ENCODE measurements around the gene PTGER3.
"Not testable (repeated sequence)": the region's sequence is repeated elsewhere in the genome, so short reads cannot be mapped to it uniquely, and the experiment has no call there.

The PTGER3 gene

GRCh38 chr1:71002709-71003475 lies 44.7 kb downstream of the PTGER3 start:
- DNase-seq (ENCODE audit: low spot score): no peak

- DNase-seq (ENCODE audit: low spot score): no peak
Observed at GRCh38 chr1:71001624-71002023, 46.0 kb downstream of the PTGER3 start.

- DNase-seq (ENCODE audit: low spot score): no peak
Observed at GRCh38 chr1:70997793-70998192, 49.8 kb downstream of the PTGER3 start.

DNA sequence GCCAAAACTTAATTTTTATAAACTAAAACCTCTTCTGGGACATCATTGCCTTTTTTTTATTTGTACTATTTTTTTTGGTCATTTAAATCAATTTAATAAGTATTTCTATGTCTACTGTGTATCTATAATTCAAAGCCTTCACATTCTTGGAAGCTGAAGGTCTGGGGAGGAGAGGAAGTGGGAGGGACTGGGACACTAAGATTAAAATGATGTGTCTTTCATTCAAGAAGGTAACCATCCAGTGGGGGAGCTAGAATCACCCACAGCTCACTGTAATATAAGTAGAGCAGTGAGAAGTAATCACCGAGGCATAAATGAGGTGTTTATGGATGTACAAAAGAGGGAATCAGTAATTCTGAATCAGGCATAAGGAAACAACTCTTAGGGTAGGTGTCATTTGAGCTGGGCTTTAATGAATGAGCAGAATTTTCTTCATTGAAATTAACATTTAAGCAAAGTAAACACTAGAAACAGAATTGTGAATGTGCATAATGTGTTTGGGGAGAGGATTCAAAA lies 52.8 kb downstream of the PTGER3 start:
- DNase-seq (ENCODE audit: low spot score): no peak

DNA sequence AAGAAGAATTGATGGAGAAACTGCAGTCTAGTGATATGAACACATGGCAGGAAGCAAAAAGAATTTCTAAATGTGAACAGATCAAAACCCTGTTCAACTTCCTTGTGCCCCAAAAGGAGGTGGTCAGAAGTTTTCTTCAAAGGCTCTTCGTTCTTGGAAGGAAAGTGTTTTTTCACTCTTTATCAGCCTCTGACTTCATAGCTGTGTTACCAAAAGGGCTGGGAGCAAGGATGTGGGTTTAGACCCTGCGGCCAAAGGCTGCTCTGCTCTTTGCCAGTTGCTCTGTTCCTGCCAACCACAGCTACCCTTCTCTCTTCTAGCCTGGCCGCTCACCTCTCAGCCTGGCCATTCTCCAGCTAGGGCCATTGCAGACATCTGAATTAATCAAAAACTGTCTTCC lies 53.8 kb downstream of the PTGER3 start:
- DNase-seq (ENCODE audit: low spot score): no peak

- no peak for DNase-seq (ENCODE audit: low spot score)
Observed at GRCh38 chr1:70992521-70992920, 55.1 kb downstream of the PTGER3 start.

- no peak for DNase-seq (ENCODE audit: low spot score)
Observed at GRCh38 chr1:70990469-70991253, 57.0 kb downstream of the PTGER3 start.

GRCh38 chr1:70987497-70987896 lies 60.1 kb downstream of the PTGER3 start:
- DNase-seq (ENCODE audit: low spot score): no peak

DNA sequence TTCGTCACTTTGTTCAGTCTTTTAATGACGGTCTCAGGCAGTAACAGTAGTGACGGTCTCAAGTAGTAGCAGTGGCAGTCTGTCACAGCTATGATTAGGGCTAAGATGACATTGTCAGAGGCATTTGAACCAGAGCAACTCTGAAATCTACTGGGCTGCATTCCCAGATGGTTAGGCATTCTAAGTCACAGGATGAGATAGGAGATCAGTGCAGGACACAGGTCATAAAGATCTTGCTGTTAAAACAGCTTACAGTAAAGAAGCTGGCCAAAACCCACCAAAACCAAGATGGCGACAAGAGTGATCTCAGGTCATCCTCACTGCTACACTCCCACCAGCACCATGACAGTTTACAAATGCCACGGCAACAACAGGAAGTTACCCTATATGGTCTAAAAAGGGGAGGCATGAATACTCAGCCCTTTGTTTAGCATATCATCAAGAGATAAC lies 61.8 kb downstream of the PTGER3 start:
- not testable (repeated sequence) for DNase-seq (ENCODE audit: low spot score)

DNA sequence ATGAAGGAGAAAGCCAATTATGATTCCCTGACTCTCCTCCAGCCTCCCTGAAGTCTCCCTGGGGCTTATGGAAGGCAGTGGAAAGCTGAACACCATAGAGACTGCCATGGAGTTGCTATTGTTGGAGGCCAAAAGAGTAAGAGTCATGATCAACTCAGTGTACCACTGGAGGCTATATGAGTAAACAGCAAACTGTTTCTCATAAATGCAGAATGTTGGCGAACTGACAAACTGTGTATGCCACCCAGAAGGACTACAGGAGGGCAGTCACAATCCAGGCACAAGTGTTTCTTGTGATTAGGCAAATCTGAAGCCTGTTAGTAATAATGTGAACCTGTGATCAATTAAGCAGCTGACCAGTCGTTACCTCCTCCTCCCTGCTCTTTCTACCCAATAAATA lies 62.3 kb downstream of the PTGER3 start:
- not testable (repeated sequence) for DNase-seq (ENCODE audit: low spot score)

- no peak for DNase-seq (ENCODE audit: low spot score)
Observed at GRCh38 chr1:70980361-70980760, 67.3 kb downstream of the PTGER3 start.

DNA sequence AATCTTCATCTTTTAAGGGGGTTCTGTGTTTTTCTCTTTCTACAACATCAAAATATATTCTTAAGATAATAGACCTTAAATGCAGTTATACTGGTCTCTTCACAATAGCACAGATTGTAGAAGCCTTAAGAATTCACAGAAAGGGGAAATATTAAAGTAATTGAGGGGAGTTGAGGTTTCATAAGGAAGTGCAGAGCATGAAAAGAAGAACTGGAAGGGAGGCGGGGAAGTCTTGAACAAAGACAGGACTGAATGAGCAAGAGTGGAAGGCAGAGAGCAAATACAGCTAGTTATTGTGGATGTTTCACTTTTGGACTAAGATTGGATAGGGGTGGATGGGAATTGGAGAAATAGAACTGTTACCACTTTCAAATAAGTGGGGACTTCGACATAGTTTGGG lies 67.7 kb downstream of the PTGER3 start:
- no peak for DNase-seq (ENCODE audit: low spot score)

DNA sequence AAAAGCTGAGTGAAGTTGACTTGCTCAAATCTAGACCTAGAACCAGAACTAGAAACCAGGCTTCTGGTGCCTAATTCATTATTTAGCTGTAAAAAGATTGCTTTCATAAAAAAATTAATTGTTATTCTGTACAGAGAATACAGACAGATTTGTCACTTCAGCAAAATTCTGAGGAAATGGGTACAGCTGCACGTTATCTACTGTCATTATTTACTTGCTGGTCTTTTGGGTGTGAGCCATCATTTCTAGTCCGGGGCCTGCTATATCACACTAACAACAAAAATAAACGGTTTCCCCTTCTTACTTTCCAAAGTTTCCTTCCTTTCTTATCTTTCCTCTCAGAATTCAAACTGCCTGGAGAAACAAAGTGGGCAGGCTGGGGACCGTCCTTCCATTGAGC lies 68.3 kb downstream of the PTGER3 start:
- no peak for DNase-seq (ENCODE audit: low spot score)

DNA sequence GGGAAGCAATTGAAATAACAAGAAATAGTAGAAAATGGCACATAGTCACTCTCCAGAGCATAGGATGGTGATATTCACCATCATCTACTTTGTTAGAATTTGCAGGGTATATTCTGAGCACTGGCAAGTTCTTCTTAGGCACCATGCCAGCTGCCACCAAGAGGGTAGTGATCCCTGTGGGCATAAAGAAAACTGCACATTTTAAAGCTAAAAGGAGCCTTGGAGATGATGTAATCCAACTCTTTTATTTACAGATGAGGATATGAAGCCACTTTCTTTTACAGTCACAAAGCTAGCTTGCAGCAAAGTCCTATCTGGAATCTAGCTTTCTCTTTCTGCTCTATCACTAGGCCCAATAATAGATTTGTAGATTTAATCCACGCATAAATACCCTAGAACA lies 69.0 kb downstream of the PTGER3 start:
- DNase-seq (ENCODE audit: low spot score): no peak

DNA sequence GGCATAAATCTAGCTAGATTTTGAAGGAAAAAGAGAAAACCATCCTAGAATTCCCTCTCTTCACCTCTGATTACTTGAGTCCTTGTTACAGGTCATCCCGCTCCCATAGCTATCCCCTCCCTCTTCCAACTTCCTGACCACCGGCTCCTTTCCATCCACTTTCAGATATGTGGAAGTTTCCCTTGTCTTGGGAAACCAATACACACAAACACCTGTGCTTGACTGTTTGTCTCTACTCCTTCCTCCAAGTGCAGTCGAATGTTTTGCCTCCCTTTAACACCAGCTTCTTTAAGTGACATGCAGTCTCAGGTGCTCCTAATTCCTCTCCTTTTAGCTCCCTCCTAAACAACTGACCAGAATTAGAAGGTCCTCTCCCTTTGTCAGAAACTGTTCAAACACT lies 70.0 kb downstream of the PTGER3 start:
- no peak for DNase-seq (ENCODE audit: low spot score)

GRCh38 chr1:70977041-70977440 lies 70.6 kb downstream of the PTGER3 start:
- DNase-seq (ENCODE audit: low spot score): no peak

DNA sequence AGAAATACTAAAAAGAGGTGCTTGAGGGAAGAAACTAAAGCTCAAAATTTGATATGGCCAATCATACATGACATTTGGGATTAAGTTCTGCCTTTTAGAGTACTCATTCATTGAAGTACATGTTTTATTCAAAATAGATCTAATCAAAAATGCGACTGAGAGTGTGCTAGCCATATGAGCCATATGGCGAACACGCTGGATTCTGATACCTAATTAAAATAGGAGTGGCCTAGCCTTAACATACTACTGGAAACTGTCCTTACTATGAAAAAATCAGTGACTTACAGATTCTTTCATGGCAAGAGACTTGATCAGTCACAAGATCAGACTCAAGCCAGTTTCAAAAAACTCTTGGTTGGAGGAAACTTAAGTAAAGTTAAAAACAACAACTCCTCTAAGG lies 73.9 kb downstream of the PTGER3 start:
- DNase-seq (ENCODE audit: low spot score): no peak

GRCh38 chr1:70970407-70970806 lies 77.2 kb downstream of the PTGER3 start:
- DNase-seq (ENCODE audit: low spot score): no peak

DNA sequence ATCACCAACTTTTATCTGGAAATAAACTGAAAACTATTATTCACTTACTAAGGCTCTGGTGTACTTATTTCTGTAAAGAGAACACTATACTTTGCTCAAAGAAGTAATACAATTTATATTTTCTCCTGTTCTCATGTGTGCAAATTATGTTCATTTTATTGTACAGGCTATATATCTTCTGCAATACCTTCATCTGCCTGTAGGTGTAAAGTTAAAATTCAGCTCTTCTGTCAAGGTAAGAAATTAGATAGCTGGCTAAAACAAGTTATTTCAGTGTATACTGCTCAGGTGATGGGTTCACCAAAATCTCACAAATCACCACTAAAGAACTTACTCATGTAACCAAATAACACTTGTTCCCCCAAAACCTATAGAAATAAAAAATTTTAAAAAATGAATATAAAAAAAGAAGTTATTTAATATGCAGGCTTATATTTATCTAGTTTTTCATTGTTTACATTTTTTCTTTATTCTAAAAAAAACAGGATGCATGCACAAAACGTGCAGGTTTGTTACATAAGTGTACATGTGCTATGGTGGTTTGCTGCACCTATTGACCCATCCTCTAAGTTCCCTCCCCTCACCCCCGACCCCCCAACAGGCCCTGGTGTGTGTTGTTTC lies 81.5 kb downstream of the PTGER3 start:
- no peak for DNase-seq (ENCODE audit: low spot score)

GRCh38 chr1:70963374-70963773 lies 84.2 kb downstream of the PTGER3 start:
- DNase-seq (ENCODE audit: low spot score): no peak

GRCh38 chr1:70961374-70961975 lies 86.1 kb downstream of the PTGER3 start:
- DNase-seq (ENCODE audit: low spot score): no peak

- no peak for DNase-seq (ENCODE audit: low spot score)
Observed at GRCh38 chr1:70948396-70949017, 99.1 kb downstream of the PTGER3 start.

Measured in CD4-positive, alpha-beta T cell treated with Interleukin-2 at 100 ng/mL for 4 hours (primary cell).